NCI-H2196 treated with DMSO at 0.1 percent for 48 hours (cell line): ENCODE data around the gene ABCC9.
"Not testable (repeated sequence)": the region's sequence is repeated elsewhere in the genome, so short reads cannot be mapped to it uniquely, and the experiment has no call there.

Source experiments
- DNase-seq: peaks from one replicate; lab custom pipeline; 2025; ENCODE audit not compliant: unreplicated experiment; lab: John Stamatoyannopoulos, UW

The ABCC9 gene

DNA sequence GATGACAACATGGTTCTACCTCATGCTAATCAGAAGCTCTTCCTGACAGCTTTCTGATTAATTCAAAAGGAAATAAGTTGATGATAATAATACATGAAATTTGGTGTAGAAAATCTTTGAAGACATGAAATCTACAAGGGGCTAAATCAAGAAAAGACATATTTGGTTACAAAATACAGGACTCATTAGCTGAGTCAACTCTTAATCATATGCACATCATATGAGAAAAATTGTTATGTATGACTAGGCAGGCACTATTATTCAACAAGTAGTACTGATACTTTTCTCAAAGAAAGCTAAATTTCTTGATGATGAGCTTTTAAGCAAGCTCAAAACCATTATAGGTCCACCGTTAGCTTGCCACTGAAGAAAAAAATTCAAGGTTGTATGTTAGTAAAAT is 7.1 kb downstream of the ABCC9 start:
- no peak for DNase-seq

DNA sequence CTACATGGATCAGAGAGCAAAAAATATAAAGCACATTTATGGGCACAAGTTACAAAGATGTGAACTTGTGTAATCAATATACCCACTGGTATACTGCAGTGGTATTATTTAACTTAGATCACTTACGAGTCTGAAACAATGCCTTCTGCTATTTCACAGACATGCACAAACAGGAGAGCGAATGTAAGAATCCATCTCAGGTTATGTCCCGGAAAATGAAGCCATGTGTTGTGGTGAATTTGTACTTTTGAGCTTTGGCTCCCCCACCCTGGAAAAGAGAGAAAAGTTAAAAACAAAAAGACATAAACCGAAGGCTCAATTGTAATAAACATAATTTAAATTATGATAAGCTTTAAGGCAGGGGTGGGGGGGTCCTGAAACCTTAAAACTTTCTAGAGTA is 7.6 kb downstream of the ABCC9 start:
- no peak for DNase-seq

GRCh38 chr12:21929972-21930371 is 11.3 kb downstream of the ABCC9 start:
- DNase-seq: not testable (repeated sequence)

GRCh38 chr12:21925296-21925913 is 15.8 kb downstream of the ABCC9 start:
- DNase-seq: no peak

DNA sequence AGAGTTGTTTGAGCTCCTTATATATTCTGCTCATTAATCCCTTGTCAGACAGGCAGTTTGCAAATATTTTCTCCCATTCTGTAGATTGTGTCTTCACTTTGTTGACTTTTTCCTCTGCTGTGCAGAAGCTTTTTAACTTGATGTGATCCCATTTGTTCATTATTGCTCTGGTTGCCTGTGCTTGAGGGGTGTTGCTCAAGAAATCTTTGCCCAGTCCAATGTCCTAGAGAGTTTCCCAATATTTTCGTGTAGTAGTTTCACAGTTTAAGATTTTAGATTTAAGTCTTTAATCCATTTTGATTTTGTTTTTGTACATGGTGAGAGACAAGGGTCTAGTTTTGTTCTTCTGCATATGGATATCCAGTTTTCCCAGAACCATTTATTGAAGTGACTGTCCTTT is 19.8 kb downstream of the ABCC9 start:
- DNase-seq: no peak

- DNase-seq: no peak
Measured at GRCh38 chr12:21918456-21918855, 22.8 kb downstream of the ABCC9 start.

DNA sequence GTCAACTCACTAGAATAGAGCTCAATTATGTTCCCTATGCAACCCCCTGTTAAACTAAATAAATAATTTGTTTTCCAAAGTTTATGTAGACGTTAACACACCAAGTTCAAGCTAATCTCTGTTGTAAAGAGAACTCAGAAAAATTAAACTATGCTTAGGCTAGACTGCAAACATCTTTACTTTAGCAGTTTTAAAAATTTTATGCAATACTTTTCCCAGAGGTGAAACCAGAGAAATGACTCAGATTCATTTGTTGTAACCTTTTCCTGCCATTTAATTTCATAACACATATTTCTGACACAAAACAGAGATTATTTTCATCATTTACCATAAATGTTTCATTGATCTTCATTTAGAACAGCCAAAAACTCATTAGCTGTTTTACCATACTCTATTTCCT is 27.4 kb downstream of the ABCC9 start:
- DNase-seq: no peak

GRCh38 chr12:21912318-21912717 is 28.9 kb downstream of the ABCC9 start:
- DNase-seq: no peak

DNA sequence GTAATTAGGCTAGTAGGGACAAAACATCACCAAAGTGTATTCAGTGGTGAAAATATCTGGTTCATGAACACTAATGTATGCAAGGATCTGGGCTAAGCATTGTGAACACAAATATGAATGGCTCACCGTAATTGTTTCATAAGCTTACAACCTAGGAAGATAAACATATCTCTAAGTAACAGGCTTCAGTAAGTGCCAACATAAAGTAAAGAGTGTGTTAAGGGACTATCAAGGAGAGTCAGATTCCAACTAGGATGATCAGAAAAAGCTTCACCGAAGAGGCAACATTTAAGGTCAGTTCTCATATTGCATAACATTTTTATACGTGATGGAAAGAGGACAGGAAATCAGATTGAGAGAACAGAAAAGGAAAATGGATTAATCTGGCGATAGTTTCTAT is 29.4 kb downstream of the ABCC9 start:
- no peak for DNase-seq

- no peak for DNase-seq
Measured at GRCh38 chr12:21910657-21911056, 30.6 kb downstream of the ABCC9 start.

DNA sequence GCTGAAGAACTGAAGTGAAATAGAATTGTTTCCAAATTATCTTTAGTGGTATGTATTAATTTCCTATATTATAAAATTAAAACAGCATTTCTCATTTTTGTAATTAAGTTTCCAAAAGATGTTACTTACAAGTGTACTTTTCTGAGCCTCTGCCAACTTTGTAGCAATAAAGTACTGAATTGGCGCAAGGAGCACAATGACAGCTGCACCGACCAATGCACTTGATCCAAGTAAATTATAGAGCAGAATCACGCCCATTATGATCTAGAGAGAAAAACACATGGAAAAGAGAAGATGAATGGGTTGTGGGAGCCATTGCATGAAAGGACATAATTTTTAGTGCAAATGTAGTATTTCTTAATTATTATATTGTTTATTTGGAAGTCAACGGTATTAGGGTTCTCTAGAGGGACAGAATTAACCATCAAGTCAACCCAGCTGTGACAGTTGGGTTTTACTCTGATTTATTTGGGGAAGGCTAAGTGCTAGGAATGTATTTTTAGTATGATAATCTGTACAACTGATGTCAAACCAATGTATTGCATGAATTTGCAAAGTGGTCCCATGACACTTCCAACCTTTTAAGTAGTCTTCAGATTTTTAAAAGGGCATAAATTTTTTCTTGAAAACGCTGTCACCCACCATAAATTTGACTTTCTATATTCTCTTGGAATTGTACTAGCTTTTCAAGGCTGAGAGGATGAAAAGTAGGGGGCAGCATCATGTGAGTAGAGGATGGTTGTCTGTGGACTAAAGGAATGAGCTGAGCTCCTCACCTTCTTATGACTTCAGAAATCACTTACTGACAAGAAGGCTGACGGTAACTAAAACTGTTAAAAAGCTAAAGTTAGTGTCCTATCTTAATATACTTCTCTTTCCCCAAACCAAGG is 33.0 kb downstream of the ABCC9 start:
- no peak for DNase-seq

DNA sequence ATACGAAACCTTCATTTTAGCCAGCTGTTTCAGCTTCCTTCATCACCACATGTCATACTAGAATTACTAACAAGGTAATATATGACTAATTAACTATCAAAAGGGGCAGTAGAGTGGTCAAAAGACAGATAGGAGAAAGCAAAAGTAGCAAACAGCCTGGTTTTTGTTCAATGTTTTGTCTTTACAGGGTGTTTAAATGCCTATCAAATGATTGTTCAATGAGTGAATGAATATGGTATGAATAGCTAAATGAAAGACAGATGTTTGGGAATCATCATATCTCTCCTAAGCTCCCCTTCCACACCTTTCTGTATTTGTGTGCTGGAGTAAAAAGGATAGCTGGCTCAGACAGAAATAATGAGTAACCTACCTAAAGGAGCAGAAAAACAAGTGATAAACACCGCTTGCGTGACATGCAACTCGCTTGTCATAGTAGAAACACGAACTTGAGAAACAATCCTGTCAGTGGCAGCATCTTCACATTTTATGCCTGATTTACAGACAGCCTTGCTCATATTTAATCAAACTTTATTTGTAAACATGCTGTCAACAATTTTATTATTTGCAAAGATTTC is 34.2 kb downstream of the ABCC9 start:
- DNase-seq: no peak

- DNase-seq: not testable (repeated sequence)
Measured at GRCh38 chr12:21899532-21899931, 41.7 kb downstream of the ABCC9 start.

DNA sequence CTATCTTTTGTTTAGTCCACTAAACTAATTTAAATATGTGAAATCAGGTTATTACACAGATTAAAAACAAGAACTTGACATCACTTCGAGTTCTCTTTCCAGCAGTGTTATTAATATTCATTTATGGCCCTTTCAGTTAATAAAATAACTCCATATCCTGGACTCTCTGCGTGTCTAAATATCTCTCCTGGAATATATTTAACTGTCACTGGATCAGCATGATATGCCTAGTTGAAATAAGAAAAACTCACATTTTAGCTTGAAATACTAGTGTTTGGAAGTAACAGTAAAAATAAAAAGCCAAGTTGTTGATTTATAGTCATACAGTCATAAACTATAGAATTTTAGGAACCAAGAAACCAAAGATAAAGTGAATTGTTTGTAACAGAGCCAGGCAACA is 45.6 kb downstream of the ABCC9 start:
- DNase-seq: no peak

DNA sequence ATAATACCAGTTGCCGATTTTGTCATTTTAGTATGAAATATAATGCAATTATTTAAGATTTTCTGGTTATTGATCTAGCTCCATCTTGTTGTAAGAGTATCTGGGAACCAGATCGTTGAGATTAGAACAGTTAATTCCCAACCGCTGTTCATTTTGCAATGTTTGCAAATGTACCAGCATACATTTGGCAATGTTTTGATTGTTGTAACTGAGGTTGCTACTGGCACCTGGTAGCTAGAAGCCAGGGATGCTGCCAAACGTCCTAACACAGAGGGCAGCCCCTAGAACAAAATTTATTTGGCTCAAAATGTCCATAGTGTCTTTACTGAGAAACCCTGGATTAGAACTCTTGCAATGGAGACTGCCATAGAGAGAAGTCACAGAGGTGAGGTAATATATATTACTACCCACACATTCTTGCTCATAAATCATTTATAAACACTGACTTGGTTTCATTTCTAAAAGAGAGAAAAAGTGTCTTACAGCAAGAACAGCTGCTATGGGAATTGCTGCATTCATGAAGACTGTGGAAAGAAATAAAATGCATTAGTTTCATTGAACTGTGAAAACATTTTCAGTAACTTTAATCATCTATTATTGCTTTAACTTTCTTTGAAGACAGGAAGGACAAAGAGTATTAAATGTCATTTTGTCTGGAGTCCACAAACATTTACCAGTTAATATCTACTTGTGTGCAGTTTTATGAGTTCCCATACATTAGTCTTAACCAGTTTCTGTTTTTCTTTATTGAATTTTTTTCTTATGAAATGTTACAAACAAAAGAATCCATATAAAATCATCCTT is 46.2 kb downstream of the ABCC9 start:
- no peak for DNase-seq

- no peak for DNase-seq
Measured at GRCh38 chr12:21893924-21894323, 47.3 kb downstream of the ABCC9 start.

- DNase-seq: no peak
Measured at GRCh38 chr12:21892341-21892740, 48.9 kb downstream of the ABCC9 start.

- no peak for DNase-seq
Measured at GRCh38 chr12:21891751-21892217, 49.4 kb downstream of the ABCC9 start.

GRCh38 chr12:21888276-21888863 is 52.9 kb downstream of the ABCC9 start:
- no peak for DNase-seq

- no peak for DNase-seq
Measured at GRCh38 chr12:21884936-21885335, 56.3 kb downstream of the ABCC9 start.

DNA sequence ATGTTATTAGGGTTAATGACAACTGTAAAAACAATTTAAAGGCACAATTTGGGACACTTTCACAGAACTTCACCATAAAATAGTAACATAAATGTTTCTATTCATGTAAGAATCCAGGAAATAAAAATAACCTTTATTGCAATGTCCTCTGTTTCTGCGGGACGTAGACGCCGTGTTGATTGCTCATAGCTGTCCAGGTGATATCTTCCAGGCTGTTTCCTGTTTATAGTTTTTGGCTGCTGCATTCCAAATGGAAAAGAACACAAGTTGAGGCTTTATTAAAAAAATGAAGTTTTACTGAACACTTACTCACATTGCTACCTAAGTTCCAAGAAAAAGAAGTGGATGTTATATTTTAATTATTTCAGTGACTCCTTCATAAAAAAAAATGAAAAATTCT is 58.6 kb downstream of the ABCC9 start:
- DNase-seq: no peak
